HG02970 (cell line): ENCODE results near the gene TSPAN9.

Experiments used
- ATAC-seq: cut with Tn5 transposase; IDR thresholded peaks from one replicate; pipeline ENCODE4 v1.9.1; 2021; ENCODE audit warnings: mild to moderate bottlenecking, moderate library complexity, moderate number of reproducible peaks; ENCODE audit not compliant: unreplicated experiment, low FRiP score

The TSPAN9 gene

DNA sequence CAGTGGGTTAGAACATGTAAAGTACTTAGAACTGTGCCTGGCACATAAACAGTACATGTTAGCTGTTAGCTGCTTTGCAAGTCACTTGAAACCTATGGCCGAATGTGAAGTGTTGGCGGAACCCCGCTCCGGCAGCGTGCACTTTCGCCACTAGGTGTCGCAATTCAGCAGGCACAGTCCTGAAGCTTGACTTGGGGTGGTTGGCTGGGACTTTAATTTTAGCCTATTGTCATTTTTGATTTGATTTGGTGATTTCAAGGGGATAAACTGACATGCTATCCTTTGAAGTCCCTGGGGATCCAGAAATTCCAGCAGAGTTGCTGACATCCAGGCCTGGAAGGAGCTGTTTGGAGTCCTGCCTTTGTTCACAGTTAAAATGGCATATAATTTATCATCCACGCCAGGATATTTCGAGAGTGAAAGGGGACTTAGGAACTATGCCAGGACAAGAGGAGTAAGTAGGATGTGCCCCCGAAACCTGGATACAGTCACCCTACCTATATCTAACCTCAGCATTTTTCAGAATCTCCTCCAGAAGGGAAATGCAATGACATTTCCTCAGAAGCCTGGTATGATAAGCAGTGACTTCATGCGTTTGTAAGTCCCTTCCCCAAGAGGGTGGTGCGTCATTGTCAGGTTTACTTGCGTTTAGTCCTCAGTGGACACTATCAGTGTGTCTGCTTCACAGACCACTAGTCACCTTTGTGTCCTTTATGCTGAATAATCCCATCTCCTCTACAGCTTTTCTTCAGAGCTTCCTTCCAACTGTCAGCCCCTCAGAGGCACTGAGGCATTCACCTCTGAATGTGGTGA is 3.5 kb upstream of the TSPAN9 start:
- no peak for ATAC-seq

DNA sequence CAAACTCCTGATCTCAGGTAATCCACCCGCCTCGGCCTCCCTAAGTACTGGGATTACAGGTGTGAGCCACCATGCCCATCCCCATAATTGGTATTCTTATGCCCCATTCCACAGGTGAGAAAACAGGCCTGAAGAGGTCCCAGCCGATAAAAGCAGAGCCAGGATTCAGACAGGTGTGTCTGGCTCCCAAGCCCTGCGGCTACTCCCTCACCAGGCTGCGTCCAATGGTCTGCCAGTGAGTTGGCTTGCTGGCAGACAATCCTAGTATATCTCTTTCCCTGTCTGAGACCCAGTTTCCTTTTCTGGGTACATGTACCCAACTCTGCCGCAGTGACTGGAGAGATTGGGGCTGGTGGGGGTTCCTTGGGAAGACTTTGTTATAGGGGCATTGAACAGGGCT is 1.9 kb upstream of the TSPAN9 start:
- no peak for ATAC-seq

DNA sequence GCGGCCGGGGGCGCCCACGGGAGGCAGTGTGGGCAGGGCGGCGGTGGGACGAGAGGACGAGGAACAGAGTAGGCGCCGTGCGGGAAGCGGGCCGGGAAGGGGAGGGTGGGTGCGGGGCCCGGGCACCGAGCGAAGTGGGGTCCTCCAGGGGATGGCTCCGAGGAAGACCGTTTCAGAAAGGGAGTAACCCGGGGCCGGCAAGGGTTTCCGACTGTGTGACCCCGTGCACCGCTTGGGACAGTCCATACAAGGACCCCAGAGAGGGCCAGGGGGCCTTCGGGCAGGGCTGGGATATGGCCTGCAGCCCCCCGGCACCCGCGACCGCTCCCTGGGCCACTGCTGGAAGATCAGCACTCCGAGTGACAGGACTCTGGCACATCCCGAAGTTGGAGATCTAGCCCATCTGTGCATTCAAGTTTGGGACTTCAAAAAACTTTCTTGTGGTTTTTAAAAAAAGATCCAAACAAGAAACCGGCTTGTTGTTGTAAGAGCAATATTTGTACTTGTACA is 448 bp downstream of the TSPAN9 start:
- ATAC-seq: no peak

DNA sequence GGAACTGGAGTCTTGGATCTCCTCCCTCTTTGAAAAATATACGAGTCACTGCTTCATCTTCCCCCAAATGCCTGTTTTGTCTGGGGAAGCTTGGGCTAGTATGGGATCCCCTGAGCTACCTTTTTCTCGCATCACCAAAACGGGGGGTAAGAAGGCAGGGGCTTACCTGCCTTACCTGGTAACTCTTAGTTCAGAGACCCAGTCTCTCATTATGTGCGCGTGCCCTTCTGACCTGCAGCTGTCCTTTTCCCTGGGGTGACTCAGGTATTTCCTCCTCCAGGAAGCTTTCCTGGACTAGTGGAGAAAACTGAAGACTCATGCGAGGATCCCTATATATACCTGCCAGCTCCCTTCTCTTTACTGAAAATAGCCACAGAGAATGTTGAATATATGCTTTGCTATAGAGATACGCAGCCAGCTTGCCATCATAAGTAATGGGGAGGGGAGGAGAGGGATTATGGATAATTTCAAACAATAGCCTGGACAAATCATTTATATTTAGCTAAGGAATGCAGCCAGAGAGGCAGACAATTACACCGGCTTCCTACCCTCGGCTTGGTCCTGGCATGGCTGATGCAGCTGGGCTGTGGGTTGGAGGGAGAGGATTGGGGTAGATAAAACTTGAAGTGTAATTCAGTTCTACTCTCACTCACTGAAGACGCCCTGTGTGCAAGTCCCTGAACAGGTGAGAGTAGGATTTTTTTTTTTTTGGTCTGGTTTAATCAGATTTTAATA is 1.1 kb downstream of the TSPAN9 start:
- ATAC-seq: no peak

GRCh38 chr12:3081091-3081490 is 3.9 kb downstream of the TSPAN9 start:
- ATAC-seq: no peak

GRCh38 chr12:3081886-3082285 is 4.7 kb downstream of the TSPAN9 start:
- no peak for ATAC-seq

DNA sequence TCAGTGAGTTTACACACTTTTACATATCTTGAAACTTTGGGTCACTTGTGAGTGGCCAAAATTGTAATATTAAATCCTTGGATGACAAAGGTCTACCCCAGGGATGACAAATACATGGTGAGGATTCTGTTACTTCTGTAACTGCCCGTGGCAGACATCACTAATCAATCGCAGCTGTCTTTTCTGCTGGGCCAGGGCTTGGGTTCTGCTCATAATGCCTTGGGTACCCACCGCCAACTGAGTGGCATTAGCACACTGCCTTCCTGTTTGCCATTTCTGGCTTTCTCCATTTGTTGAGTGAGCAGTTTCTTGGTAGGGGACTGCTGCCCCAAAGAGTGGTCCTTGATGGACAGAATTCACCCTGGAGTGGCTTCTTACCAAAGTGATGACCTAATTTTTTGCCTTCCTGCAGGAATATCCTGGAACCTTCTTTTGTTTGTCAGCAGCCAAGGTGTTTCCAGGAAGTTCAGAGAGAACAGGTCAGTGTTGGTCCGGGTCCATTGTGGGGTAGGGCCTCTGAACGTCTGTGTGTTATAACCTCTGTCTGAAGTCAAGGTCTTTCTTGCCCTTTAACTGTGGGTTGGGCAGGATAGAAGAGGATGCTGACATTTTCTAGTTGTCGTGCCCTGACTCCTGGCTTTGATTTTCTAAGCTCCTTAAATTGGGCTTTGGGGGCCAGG is 6.2 kb downstream of the TSPAN9 start:
- no peak for ATAC-seq

GRCh38 chr12:3083921-3084347 is 6.8 kb downstream of the TSPAN9 start:
- no peak for ATAC-seq

DNA sequence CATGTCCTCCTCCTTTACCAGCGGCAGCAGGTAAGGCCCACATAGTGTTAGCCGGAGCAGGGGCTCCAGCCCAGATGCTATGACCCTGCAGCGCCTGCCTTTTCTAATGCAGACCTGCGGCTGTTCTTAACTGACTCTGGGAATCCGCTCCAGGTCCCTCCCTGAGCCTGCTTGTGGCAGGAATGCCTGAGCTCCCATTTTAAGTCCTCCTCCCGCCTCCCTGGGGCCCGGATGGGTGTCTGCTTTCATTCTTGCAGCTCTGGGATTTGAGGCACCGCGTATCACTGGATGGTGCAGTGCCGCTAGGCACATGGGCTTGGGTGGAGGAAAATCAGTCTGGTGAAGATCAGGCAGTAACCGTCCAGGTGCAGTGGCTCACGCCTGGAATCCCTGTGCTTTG is 7.6 kb downstream of the TSPAN9 start:
- ATAC-seq: no peak

DNA sequence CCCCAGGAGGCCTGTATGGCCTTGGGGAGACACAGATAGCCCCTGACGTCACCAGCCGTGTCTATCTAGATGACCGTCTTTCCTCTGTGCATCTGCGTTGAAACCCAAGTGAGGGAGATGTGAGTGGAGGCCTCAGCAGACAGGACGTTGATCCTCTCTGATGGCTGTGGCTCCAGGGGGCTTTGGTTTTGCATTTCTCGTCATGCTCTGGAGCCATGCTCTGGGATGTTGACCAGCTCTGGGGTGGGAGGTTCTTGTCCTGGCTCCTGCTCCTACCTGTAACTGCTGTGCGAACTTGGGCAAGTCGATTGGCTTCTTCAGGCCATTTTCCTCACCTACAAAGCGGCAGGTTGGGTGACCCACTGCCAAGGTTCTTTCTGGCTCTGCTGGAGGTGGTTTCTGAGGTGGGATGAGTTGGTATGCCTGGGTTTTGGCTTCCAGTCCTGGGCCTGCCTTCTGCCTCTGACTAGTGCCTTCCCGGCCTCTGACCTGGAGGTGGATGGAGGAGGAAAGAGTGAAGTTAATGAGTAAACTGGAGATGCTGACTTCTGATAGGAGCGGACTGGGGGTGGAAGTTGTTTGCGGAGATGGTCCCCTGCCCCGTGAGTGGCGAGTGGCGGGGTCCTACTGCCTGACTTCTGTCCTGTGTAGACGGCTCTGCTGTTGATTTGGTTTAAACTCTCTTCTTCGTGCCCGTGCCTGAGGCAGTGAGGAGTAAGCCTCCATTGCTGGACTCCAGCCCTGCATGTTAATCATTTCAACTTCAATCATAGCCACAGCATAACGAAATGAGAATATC is 8.4 kb downstream of the TSPAN9 start:
- ATAC-seq: no peak

DNA sequence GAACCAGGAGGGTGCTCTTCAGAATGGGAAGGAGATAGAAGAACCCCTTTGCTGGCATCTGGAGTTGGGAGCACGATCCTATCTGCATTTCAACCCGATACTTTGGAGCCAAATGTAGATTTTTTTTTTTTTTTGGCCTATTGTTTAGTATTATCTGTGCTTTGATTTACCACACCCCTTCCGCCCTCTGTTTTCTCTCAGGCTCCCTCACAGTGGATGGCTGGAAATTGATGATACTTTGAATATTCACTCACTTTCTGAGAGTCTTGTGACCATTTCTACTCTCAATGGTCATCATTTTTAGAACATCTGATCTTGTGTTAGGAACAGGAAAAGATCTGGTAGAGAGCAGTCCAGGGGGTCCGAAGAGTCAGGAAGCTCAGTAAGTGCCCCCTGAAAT is 9.0 kb downstream of the TSPAN9 start:
- ATAC-seq: no peak

GRCh38 chr12:3086729-3087323 is 9.6 kb downstream of the TSPAN9 start:
- no peak for ATAC-seq

GRCh38 chr12:3087758-3088650 is 10.8 kb downstream of the TSPAN9 start:
- no peak for ATAC-seq

- no peak for ATAC-seq
Measured at GRCh38 chr12:3089588-3089987, 12.4 kb downstream of the TSPAN9 start.

DNA sequence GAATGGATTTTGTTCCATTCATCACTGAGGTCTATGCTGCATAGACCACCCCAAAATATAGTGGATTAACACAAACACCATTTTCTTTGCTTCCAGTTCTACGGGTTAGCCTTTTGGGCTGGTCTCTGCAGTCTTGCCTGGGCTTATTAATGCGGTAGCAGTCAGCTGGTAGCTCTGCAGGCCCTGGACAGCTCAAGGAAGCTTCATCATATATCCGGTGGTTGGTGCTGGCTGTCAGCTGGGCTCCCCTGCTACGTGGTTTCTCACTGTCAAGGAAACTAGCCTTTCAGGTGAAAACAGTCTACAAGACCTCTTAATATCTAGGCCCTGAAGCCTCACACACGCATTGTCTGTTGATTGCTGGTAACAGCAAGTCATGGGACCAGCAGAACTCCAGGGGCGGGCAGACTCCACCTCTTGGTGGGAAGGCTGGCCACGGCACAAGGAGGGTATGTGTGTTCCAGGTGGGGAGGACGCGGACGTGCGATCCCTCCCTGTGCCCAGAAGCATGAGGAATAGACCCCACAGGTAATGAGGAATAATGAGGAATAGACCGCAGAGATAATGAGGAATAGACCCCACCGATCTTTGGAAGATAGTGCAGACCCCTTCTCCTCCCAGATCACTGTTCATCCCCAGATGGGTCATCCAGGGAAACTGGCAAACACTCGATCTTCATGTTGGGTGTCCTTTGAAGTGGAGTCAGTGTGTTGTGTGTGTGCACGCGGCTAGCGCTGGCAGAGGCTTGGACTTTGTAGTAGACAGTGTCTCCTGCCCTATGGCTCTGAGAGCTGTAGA is 13.3 kb downstream of the TSPAN9 start:
- ATAC-seq: no peak

DNA sequence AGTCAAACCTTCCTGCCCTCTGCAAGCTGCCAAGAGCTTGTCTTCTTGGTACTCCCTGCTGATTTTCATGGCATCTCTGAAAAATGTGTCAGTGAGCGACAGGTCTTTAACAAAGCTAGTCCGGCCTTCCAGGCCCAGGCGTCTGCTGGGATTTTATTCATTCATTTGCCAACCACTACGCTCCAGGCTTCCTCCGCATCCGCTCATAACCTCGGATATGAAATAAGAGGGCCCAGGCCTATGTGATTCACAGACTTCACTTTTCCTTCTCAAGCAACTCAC is 13.8 kb downstream of the TSPAN9 start:
- ATAC-seq: no peak

DNA sequence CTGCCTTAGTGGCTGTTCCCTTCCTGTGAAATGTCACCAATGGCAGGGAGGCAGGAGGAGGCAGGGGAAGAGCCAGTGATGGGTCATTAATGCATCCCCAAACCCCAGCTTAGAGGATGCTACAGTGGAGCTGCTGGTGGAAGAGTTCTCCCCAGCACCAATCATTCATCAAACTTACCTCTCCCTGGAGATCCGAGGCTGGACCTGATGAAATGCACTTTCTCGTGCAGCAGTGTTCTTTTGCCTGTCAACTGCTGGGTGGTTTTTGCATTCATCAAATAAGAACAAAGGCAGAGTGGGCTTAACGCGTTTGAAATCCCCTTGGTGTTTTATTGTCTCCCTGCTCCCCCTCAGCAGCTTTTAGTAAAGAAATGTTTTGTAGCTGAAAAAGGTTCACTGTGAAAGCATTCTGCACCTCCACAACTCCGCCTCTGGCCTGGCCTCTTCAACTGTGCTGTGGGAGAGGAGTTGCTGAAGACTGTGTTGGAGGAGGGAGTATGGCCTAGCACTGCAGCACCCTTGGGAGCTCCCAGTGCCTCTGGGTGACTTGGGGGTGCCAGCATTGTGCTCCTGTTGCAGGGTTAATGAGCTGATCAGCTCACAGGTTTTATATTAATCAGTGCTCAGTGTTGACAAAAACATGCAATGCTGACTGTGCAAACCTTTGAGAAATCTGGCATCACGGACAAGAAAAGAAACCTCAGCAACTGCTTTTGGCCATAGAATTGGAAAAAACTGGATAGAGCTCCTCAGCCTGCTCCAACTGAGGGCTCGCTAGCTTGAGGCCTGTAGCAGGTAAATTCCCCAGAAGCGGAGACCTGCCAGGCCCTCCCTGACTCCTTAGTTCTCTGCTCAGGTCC is 14.4 kb downstream of the TSPAN9 start:
- ATAC-seq: no peak

GRCh38 chr12:3092764-3093163 is 15.6 kb downstream of the TSPAN9 start:
- no peak for ATAC-seq
